GM12865 (cell line): ENCODE data around the gene HIRA.
"Not testable (repeated sequence)": the region's sequence is repeated elsewhere in the genome, so short reads cannot be mapped to it uniquely, and the experiment has no call there.

Experiments
- DNase-seq: peaks from one replicate; pipeline ENCODE4 v3.0.0; 2010; ENCODE audit warnings: low read depth
- H3K4me3 ChIP-seq: 2 replicates; pipeline ENCODE4 v1.5.1; 2011; ENCODE audit warnings: mild to moderate bottlenecking, low read depth, low read length, control low read depth
- CTCF ChIP-seq: IDR thresholded peaks from 2 replicates; pipeline ENCODE4 v1.5.1; 2011; ENCODE audit warnings: low read length, control low read depth, low read depth, inconsistent platforms; ENCODE audit not compliant: insufficient read depth; ENCODE audit errors: missing control alignments

The HIRA gene

GRCh38 chr22:19317865-19318264 is 113.7 kb downstream of the HIRA start:
- H3K4me3 ChIP-seq: no peak overlapping the region
- DNase-seq: no peak
- TF ChIP-seq CTCF: no peak

- no peak overlapping the region for H3K4me3 ChIP-seq
- no peak for DNase-seq
- TF ChIP-seq CTCF: no peak
Measured at GRCh38 chr22:19307872-19308271, 123.7 kb downstream of the HIRA start.

- not testable (repeated sequence) for H3K4me3 ChIP-seq, DNase-seq
Measured at GRCh38 chr22:19306535-19306934, 125.0 kb downstream of the HIRA start.

GRCh38 chr22:19304547-19304946 is 127.0 kb downstream of the HIRA start:
- no peak for TF ChIP-seq CTCF
- H3K4me3 ChIP-seq: no peak overlapping the region
- no peak for DNase-seq

GRCh38 chr22:19303785-19304184 is 127.7 kb downstream of the HIRA start:
- DNase-seq: no peak
- H3K4me3 ChIP-seq: no peak overlapping the region
- no peak for TF ChIP-seq CTCF

GRCh38 chr22:19295733-19296132 is 135.8 kb downstream of the HIRA start:
- no peak for TF ChIP-seq CTCF
- no peak for DNase-seq
- no peak overlapping the region for H3K4me3 ChIP-seq

- no peak for DNase-seq
- no peak for TF ChIP-seq CTCF
- H3K4me3 ChIP-seq: peak overlapping the region; percentile 76
Measured at GRCh38 chr22:19292458-19293230, 138.9 kb downstream of the HIRA start.
